Type B pancreatic cell (in vitro differentiated cells): ENCODE results near the gene GPC6. TPM values are rescaled to one million over a fixed set of nuclear protein-coding genes. Genes with fewer than 3 reads are reported as not detected.

Experiments
- DNase-seq: peaks from one replicate; pipeline ENCODE4 v3.0.0; 2021; ENCODE audit warnings: mixed read lengths; ENCODE audit not compliant: unreplicated experiment; ENCODE audit errors: extremely low spot score
- H3K27ac Mint-ChIP-seq: 2 replicates; pipeline ENCODE4 v1.8.0; 2021; ENCODE audit warnings: mild to moderate bottlenecking, mixed read lengths
- H3K27me3 Mint-ChIP-seq: 2 replicates; pipeline ENCODE4 v1.8.0; 2021; ENCODE audit warnings: mixed read lengths
- H3K36me3 Mint-ChIP-seq: 2 replicates; pipeline ENCODE4 v1.8.0; 2021; ENCODE audit warnings: mixed read lengths
- H3K4me1 Mint-ChIP-seq: one replicate; pipeline ENCODE4 v1.8.0; 2021; ENCODE audit warnings: mixed read lengths; ENCODE audit not compliant: unreplicated experiment
- H3K4me3 Mint-ChIP-seq: 2 replicates; pipeline ENCODE4 v1.8.0; 2021; ENCODE audit warnings: mild to moderate bottlenecking, mixed read lengths
- H3K9me3 Mint-ChIP-seq: 2 replicates; pipeline ENCODE4 v1.8.0; 2021; ENCODE audit warnings: mixed read lengths
- total RNA-seq: library from RNA; stranded (reverse); gene quantifications from 2 replicates; pipeline ENCODE4 v1.2.1, GENCODE V29; 2021; ENCODE audit warnings: low replicate concordance
- TF ChIP-seq, protein P1 (sequence below): fragments of 200-600 bp; sonication (generic); conservative IDR thresholded peaks from 2 replicates; pipeline ENCODE4 v1.5.0; 2021; ENCODE audit warnings: antibody characterized with exemption, mild to moderate bottlenecking

GPC6 gene
- total RNA-seq, 1 donor from 2014 or later = 30.5 TPM

DNA sequence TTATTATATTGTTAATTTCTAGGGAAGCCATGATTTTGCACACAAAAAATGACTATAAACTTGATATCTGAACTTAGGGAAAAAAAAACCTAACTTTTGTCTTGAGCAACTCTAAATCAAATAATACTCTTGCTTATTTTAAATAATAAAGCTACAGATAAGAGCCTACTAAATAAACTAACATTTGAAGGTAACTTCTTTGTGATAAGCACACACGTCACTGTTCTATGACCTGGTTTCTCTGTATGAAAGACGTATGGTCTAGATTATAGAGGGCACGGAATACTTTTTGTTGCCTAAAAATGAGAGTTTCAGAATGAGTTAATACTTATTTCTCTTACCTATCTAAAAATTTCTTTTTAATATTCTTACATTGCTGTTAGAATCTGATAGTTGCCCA lies 649.6 kb downstream of the GPC6 start:
- DNase-seq = no peak
- H3K36me3 Mint-ChIP-seq = peaks cover 9% of the 10 kb centered on the region
- H3K27ac Mint-ChIP-seq = no peak overlapping the region
- H3K4me1 Mint-ChIP-seq = no peaks in the 10 kb centered on the region
- TF ChIP-seq, protein P1, sequence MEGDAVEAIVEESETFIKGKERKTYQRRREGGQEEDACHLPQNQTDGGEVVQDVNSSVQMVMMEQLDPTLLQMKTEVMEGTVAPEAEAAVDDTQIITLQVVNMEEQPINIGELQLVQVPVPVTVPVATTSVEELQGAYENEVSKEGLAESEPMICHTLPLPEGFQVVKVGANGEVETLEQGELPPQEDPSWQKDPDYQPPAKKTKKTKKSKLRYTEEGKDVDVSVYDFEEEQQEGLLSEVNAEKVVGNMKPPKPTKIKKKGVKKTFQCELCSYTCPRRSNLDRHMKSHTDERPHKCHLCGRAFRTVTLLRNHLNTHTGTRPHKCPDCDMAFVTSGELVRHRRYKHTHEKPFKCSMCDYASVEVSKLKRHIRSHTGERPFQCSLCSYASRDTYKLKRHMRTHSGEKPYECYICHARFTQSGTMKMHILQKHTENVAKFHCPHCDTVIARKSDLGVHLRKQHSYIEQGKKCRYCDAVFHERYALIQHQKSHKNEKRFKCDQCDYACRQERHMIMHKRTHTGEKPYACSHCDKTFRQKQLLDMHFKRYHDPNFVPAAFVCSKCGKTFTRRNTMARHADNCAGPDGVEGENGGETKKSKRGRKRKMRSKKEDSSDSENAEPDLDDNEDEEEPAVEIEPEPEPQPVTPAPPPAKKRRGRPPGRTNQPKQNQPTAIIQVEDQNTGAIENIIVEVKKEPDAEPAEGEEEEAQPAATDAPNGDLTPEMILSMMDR = no peak
- H3K9me3 Mint-ChIP-seq = peaks cover 3% of the 10 kb centered on the region
- H3K27me3 Mint-ChIP-seq = no peaks in the 10 kb centered on the region
- no peak overlapping the region for H3K4me3 Mint-ChIP-seq

DNA sequence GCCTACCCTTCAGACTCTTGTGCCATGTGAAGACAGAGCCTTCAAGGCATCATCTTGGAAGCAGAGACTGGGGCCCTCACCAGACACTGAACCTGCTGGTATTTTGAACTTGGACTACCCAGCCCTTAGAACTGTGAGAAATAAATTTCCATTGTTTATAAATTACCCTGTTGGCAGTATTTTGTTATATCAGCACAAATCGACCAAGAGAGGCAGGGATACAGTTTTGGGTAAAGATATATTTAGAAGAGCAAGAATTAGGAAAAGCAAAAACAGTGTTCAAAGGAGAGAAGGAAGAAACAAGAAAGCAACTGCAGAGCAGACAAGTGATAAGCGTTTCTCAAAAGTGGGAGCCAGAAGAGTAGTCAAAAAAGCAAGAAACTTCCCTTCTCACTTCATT lies 652.1 kb downstream of the GPC6 start:
- no peak overlapping the region for H3K4me3 Mint-ChIP-seq
- H3K4me1 Mint-ChIP-seq = no peaks in the 10 kb centered on the region
- no peak overlapping the region for H3K27ac Mint-ChIP-seq
- TF ChIP-seq, protein P1 = no peak
- H3K36me3 Mint-ChIP-seq = peaks cover 9% of the 10 kb centered on the region
- no peaks in the 10 kb centered on the region for H3K27me3 Mint-ChIP-seq
- peaks cover 3% of the 10 kb centered on the region for H3K9me3 Mint-ChIP-seq
- DNase-seq = no peak

DNA sequence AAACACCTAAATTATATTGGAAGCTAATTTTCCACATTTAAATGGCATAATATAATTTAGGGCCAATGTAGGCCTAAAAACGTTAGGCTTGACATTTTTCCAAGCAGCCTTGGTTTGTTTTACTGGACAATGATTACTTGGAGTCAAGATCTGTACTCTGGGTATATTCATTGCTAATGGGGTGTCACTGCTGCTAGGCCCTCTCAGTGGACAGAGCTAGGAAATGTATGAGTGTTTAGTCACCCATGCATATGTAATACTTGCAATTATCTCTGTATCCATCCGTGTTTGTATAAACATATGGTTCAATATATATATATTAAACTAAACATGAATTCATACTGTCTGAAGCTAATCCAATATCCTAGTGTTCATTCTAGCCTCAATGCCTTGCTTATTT lies 654.8 kb downstream of the GPC6 start:
- H3K27ac Mint-ChIP-seq = no peak overlapping the region
- TF ChIP-seq, protein P1 = no peak
- H3K4me1 Mint-ChIP-seq = no peaks in the 10 kb centered on the region
- no peaks in the 10 kb centered on the region for H3K27me3 Mint-ChIP-seq
- peaks cover 3% of the 10 kb centered on the region for H3K9me3 Mint-ChIP-seq
- DNase-seq = no peak
- H3K4me3 Mint-ChIP-seq = no peak overlapping the region
- H3K36me3 Mint-ChIP-seq = peaks cover 5% of the 10 kb centered on the region

DNA sequence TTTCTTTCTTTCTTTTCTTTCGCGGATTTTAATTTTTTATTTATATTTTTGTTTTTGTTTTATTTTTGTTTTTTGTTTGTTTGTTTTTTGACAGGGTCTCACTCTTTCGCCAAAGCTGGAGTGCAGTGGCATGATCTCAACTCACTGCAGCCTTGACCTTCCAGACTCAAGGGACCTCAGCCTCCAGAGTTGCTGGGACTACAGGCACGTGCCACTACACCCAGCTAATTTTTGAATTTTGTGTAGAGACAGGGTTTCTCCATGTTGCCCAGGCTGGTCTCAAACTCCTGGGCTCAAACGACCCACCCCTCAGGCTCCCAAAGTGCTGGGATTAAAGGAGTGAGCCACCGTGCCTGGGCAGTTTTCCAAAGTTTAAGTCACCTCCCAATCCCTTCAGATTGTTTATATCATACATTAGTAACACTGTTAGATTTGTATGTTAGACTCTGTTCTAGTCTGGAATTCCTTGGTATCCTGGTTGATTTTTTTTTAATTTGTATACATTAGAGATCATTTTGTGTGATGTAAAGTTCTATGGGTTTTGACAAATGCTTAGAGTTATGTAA lies 655.6 kb downstream of the GPC6 start:
- Mint-ChIP-seq H3K4me1 (no peaks in the 10 kb centered on the region), H3K36me3 (peaks cover 5% of the 10 kb centered on the region), H3K9me3 (peaks cover 3% of the 10 kb centered on the region), H3K27me3 (no peaks in the 10 kb centered on the region), H3K4me3 (no peak overlapping the region), H3K27ac (no peak overlapping the region)
- DNase-seq = no peak
- TF ChIP-seq, protein P1 = no peak

DNA sequence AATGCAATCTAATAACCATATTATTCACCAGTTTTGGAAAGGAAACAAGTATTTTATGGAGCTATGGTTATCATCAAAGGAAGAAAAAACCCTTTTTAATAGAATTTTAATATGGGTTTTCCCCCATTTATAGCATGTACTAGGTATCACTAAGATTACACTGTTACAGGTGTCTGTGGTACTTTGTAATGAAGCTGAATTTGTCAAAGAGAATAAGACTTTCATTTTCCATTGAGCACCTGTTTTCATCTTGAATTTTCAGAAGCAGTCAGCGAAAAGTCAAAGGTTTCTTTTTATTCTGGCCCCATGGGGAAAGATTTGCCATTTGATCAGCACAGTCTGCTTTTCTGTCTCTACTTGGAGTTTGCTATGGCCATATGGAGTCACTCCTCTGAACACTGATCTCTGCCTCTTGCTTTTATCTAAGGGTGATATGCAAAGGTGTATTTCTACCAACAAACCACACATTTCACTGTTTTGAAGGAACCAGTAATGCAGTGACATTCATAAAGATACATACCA lies 662.9 kb downstream of the GPC6 start:
- no peak overlapping the region for H3K4me3 Mint-ChIP-seq
- no peaks in the 10 kb centered on the region for H3K36me3 Mint-ChIP-seq
- DNase-seq = no peak
- TF ChIP-seq, protein P1 = no peak
- H3K4me1 Mint-ChIP-seq = peaks cover 9% of the 10 kb centered on the region
- H3K9me3 Mint-ChIP-seq = no peaks in the 10 kb centered on the region
- no peak overlapping the region for H3K27ac Mint-ChIP-seq
- no peaks in the 10 kb centered on the region for H3K27me3 Mint-ChIP-seq

DNA sequence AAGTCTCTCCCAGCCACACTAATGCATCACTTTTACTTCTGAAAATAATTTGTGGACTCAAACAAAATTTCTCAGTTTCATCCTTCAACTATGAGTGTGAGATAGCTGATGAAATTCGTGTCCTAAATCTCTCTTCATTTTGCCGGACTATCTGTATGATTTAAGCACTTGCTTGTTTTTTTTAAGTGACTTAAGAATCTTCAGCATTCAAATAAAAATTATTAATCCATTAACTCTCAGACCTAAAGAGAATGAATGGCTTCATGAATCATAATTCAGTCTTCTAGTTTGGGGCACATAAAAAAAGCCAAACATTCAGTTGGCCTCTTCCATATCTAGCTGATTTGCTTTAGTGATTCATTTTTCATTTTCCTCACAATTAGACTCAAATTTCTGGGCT lies 673.4 kb downstream of the GPC6 start:
- no peaks in the 10 kb centered on the region for H3K36me3 Mint-ChIP-seq
- peaks cover 4% of the 10 kb centered on the region for H3K9me3 Mint-ChIP-seq
- H3K4me3 Mint-ChIP-seq = no peak overlapping the region
- peaks cover 21% of the 10 kb centered on the region for H3K4me1 Mint-ChIP-seq
- DNase-seq = no peak
- H3K27ac Mint-ChIP-seq = no peak overlapping the region
- TF ChIP-seq, protein P1 = no peak
- no peaks in the 10 kb centered on the region for H3K27me3 Mint-ChIP-seq
